Tibial artery (tissue), 4 donors: ENCODE data around the gene ATP2C1.
A peak's percentile ranks its signal among the peaks of the same experiment; 100 is the strongest.
"Not testable (repeated sequence)": the region's sequence is repeated elsewhere in the genome, so short reads cannot be mapped to it uniquely, and the experiment has no call there.

Experiments
- DNase-seq, 2 donors: peaks; one replicate each; pipeline ENCODE4 v3.0.0-alpha.2; 2019
- H3K27ac ChIP-seq, 2 donors: fragments of 200-600 bp; sonication (generic) in 1 of 2; 1 replicate in 1 of 2; 2 replicates in 1 of 2; pipeline ENCODE4 v1.5.1; 2018 to 2019; ENCODE audit warnings: mild to moderate bottlenecking in 1 of 2
- H3K27me3 ChIP-seq, 2 donors: fragments of 200-600 bp; sonication (generic) in 1 of 2; one replicate each; pipeline versions ENCODE4 v1.5.1 to v1.6.0; 2016 to 2019
- H3K36me3 ChIP-seq, 3 donors: fragments of 200-600 bp; sonication (generic) in 2 of 3; one replicate each; pipeline ENCODE4 v1.5.1; 2016 to 2019; ENCODE audit warnings: mild to moderate bottlenecking in 2 of 3
- H3K4me1 ChIP-seq, 4 donors: fragments of 200-600 bp; sonication (generic) in 2 of 4; 1 replicate in 3 of 4; 2 replicates in 1 of 4; pipeline ENCODE4 v1.5.1; 2016 to 2019
- H3K4me3 ChIP-seq, 2 donors: fragments of 200-600 bp; sonication (generic) in 1 of 2; 1 replicate in 1 of 2; 2 replicates in 1 of 2; pipeline ENCODE4 v1.5.1; 2018 to 2019; ENCODE audit warnings: mild to moderate bottlenecking in 2 of 2
- H3K9me3 ChIP-seq, 3 donors: fragments of 200-600 bp; sonication (generic) in 1 of 3; one replicate each; pipeline ENCODE4 v1.5.1; 2016 to 2019
- CTCF ChIP-seq, 2 experiments: fragments of 200-600 bp in 1 of 2; fragments of 450-650 bp in 1 of 2; IDR thresholded peaks; one replicate each; pipeline ENCODE4 v1.5.1; 2017 to 2019; ENCODE audit warnings: antibody characterized with exemption in 2 of 2, mild to moderate bottlenecking in 1 of 2, moderate library complexity in 1 of 2
- intact Hi-C: fragments of 100-400 bp; cut with DNase I; formaldehyde crosslinking; loops from one replicate; pipeline ENCODE4 v1.15.0; 2023; ENCODE audit warnings: low total_unique reads

The ATP2C1 gene

GRCh38 chr3:130850843-130851242 is 43.0 kb upstream of the ATP2C1 start:
- Histone ChIP-seq H3K36me3 (no peaks in the 10 kb centered on the region), H3K4me3 (peak overlapping the region; percentile 43 to 48), H3K27ac (peak overlapping the region; percentile 59 to 67), H3K9me3 (no peaks in the 10 kb centered on the region), H3K27me3 (no peaks in the 10 kb centered on the region), H3K4me1 (peaks cover 0 to 36% (median 20%) of the 10 kb centered on the region in 4 donors)
- DNase-seq = no peak
- TF ChIP-seq CTCF (IDR thresholded peaks at IDR 0.05) = no peak
- intact Hi-C loops = no loop called here

- H3K4me3 ChIP-seq = peak overlapping the region; percentile 43 to 48
- H3K36me3 ChIP-seq = no peaks in the 10 kb centered on the region
- H3K4me1 ChIP-seq = peaks cover 0 to 36% (median 20%) of the 10 kb centered on the region in 4 donors
- peak overlapping the region in 1 of 2 donors; percentile 67 for H3K27ac ChIP-seq
- intact Hi-C loops = no loop called here
- no peaks in the 10 kb centered on the region for H3K9me3 ChIP-seq
- no peak for TF ChIP-seq CTCF (IDR thresholded peaks at IDR 0.05)
- DNase-seq = no peak
- no peaks in the 10 kb centered on the region for H3K27me3 ChIP-seq
These were observed 42.6 kb upstream of the ATP2C1 start for GRCh38 chr3:130851277-130851676.

- H3K4me1 ChIP-seq = peaks cover 0 to 36% (median 20%) of the 10 kb centered on the region in 4 donors
- no peak overlapping the region for H3K27ac ChIP-seq
- H3K27me3 ChIP-seq = no peaks in the 10 kb centered on the region
- H3K9me3 ChIP-seq = no peaks in the 10 kb centered on the region
- H3K4me3 ChIP-seq = no peak overlapping the region
- no peak for TF ChIP-seq CTCF (IDR thresholded peaks at IDR 0.05)
- intact Hi-C loops = no loop called here
- H3K36me3 ChIP-seq = no peaks in the 10 kb centered on the region
- DNase-seq = no peak
These were observed 40.3 kb upstream of the ATP2C1 start for GRCh38 chr3:130853581-130853980.

GRCh38 chr3:130854208-130854864 is 39.5 kb upstream of the ATP2C1 start:
- intact Hi-C loops = no loop called here
- no peaks in the 10 kb centered on the region for H3K27me3 ChIP-seq
- H3K4me1 ChIP-seq = peaks cover 0 to 32% (median 16%) of the 10 kb centered on the region in 4 donors
- no peaks in the 10 kb centered on the region for H3K36me3 ChIP-seq
- no peak overlapping the region for H3K27ac ChIP-seq
- no peaks in the 10 kb centered on the region for H3K9me3 ChIP-seq
- no peak for TF ChIP-seq CTCF (IDR thresholded peaks at IDR 0.05)
- H3K4me3 ChIP-seq = no peak overlapping the region
- no peak for DNase-seq

GRCh38 chr3:130857336-130858026 is 36.4 kb upstream of the ATP2C1 start:
- H3K9me3 ChIP-seq = no peaks in the 10 kb centered on the region
- H3K27me3 ChIP-seq = no peaks in the 10 kb centered on the region
- no peak overlapping the region for H3K4me3 ChIP-seq
- no peaks in the 10 kb centered on the region for H3K36me3 ChIP-seq
- intact Hi-C loops = no loop called here
- no peak overlapping the region for H3K27ac ChIP-seq
- H3K4me1 ChIP-seq = peaks cover 0 to 5% (median under 1%) of the 10 kb centered on the region in 4 donors
- no peak for DNase-seq
- no peak for TF ChIP-seq CTCF (IDR thresholded peaks at IDR 0.05)

GRCh38 chr3:130862130-130862529 is 31.8 kb upstream of the ATP2C1 start:
- H3K27ac ChIP-seq, H3K36me3 ChIP-seq, H3K9me3 ChIP-seq, H3K4me3 ChIP-seq, H3K27me3 ChIP-seq, intact Hi-C loops, H3K4me1 ChIP-seq, DNase-seq: not testable (repeated sequence)
